Activated CD8-positive, alpha-beta memory T cell treated with anti-CD3 and anti-CD28 coated beads for 36 hours (primary cell): ENCODE measurements around the gene SLCO2A1. TPM values are rescaled to one million over a fixed set of nuclear protein-coding genes. Genes with fewer than 3 reads are reported as not detected.

Source experiments
- CTCF ChIA-PET: fragments of 350-600 bp; sonication (Branson Sonifier 250); formaldehyde crosslinking; loops from one replicate; lab custom pipeline; 2021; ENCODE audit warnings: antibody characterized with exemption; lab: Charles Lee
- POLR2A ChIA-PET: fragments of 350-600 bp; sonication (Branson Sonifier 250); formaldehyde crosslinking; loops from one replicate; lab custom pipeline; 2021; ENCODE audit warnings: antibody characterized with exemption; lab: Charles Lee
- total RNA-seq, 2 experiments: library from RNA; stranded (reverse); gene quantifications; one replicate each; pipeline ENCODE4 v1.2.3, GENCODE V29; 2021

SLCO2A1 gene
- total RNA-seq, 2 experiments from 2014 or later, result not detected

DNA sequence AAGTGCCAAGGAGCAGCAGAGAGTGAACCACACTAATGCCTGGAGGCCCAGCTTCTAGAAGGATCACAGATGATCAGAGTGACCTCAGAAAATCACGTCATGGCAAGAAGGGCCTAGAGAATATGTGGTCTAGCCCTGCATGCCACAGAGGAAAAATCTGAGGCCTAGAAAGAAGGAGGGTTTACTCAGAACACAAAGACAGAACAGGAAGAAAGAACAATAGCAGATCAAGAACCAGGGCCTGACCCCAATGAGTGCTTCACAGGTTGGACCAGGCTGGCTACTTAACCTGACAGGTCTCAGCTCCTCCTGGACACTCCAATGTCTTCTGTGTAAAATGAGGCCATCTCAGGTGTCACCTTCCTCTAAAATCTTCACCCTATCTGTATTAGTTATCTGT lies 148.2 kb downstream of the SLCO2A1 start:
- CTCF ChIA-PET, result no interaction called here

DNA sequence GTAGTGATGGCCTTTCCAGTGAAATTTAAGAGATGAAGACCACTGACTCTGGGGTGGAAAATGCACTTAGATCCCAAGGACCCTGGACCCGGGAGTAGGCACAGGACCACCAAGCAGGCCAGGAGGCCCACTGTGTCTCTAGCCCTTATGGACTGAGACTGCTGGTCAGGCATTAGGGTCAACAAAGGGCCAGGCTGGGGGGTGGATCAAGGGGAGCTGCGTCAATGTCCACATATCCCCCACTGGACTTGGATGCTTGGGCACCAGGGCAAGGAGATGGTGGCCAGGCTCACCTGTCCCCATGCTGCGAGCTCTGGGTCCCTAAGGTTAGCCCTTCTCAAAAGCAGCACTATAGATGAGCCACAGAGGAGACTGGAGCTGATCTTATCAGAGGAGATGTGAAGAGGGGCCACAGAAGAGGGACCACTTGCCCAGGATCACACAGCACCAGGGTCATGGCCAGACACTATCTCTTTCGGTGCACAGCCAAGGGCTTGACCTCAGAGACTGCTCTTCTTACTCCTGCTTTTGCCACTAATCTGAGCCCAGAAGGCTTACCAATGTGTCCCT lies 148.8 kb downstream of the SLCO2A1 start:
- ChIA-PET CTCF (no interaction called here), POLR2A (no interaction called here)

More for the DNA sequence above, 148.2 kb downstream of the SLCO2A1 start:
- POLR2A ChIA-PET, result no interaction called here

DNA sequence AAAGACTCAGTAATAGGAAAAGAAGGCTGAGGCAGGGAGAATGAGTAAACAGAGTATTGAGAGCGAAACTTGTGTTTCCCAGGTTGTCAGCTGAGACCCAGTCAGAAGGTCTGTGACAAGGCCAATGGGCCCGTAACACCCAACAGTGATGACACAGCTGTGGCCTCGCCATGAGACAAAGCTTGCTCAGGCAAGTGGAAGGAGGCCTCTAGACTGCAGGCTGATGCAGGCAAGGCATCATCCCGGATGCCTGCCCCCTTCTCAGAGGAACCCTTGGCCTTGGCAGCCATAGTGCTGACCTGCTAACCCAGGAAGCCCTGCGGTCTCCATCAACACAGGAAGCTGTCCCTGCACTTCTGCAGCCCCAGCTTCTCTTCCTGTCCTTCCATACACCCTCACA lies 149.4 kb downstream of the SLCO2A1 start:
- ChIA-PET POLR2A (no interaction called here), CTCF (no interaction called here)

DNA sequence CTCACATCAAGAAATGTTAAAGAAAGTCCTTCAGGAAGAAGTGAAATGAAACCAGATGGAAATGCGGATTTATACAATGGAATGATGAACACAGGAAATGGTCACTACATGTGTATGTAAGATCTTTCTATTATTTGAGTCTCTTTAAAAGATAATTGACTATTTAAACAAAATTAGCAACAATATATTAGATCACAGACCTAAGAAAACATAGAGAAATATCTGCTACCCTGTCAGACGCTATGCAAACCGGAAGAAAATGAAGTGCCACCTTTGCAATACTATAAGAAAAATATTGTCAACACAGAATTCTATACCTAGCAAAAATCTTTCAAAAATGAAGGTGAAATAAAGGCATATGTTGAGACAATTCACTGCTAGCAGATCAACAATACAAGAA lies 151.2 kb downstream of the SLCO2A1 start:
- CTCF ChIA-PET, result no interaction called here
- POLR2A ChIA-PET, result no interaction called here

Other genes with a start within 250 kb of the SLCO2A1 start
- 100 to 1,000 TPM; 128 to 131 TPM for gene SRPRB, start 224.1 kb downstream of the SLCO2A1 start, total RNA-seq
- gene RAB6B, start 134.0 kb downstream of the SLCO2A1 start, total RNA-seq, result under 1 TPM; 0.42 to 0.57 TPM
- 10 to 100 TPM; 19.2 to 21.4 TPM for gene RYK, start 220.9 kb upstream of the SLCO2A1 start, total RNA-seq